ENCODE data around the gene PCK1.

DNA sequence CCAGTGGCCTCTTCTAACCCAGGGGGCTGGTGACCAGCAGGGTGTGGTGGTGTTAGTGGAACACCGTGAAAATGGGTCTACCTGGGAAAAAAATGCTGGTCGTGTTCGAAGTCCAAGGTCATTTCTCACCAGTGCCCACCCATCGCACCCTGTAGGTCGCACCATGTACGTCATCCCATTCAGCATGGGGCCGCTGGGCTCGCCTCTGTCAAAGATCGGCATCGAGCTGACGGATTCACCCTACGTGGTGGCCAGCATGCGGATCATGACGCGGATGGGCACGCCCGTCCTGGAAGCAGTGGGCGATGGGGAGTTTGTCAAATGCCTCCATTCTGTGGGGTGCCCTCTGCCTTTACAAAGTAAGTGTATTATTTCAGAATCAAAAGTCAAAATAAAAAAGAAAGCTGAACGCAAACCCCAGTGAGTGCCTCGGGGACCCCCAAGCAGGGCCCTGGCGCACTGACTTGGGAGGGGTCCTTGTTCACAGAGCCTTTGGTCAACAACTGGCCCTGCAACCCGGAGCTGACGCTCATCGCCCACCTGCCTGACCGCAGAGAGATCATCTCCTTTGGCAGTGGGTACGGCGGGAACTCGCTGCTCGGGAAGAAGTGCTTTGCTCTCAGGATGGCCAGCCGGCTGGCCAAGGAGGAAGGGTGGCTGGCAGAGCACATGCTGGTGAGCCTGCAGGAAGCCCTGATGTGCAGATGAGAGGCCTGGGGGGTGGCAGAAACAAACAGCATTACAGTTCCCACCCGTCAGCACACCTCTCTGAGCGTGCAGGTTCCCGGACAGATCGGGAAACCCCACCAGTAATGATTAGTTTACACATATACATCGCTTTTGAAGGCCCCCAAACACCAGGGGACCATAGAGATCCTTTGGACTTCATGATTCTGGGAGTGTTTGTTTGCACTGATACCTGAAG lies 1.9 kb downstream of the PCK1 start:
- TF ChIP-seq EZH2 (IDR thresholded peaks at IDR 0.05): no peak
- no peak for TF ChIP-seq POLR2AphosphoS5 (IDR thresholded peaks at IDR 0.05; ENCODE audit: borderline replicate concordance, low read depth, low read length)
